HG03108 (cell line): ENCODE data around the gene ALDH1A2.
"Not testable (repeated sequence)": the region's sequence is repeated elsewhere in the genome, so short reads cannot be mapped to it uniquely, and the experiment has no call there.

ENCODE experiments used
- ATAC-seq: cut with Tn5 transposase; IDR thresholded peaks from one replicate; pipeline ENCODE4 v1.9.1; 2021; ENCODE audit warnings: moderate library complexity; ENCODE audit not compliant: unreplicated experiment

Gene ALDH1A2

DNA sequence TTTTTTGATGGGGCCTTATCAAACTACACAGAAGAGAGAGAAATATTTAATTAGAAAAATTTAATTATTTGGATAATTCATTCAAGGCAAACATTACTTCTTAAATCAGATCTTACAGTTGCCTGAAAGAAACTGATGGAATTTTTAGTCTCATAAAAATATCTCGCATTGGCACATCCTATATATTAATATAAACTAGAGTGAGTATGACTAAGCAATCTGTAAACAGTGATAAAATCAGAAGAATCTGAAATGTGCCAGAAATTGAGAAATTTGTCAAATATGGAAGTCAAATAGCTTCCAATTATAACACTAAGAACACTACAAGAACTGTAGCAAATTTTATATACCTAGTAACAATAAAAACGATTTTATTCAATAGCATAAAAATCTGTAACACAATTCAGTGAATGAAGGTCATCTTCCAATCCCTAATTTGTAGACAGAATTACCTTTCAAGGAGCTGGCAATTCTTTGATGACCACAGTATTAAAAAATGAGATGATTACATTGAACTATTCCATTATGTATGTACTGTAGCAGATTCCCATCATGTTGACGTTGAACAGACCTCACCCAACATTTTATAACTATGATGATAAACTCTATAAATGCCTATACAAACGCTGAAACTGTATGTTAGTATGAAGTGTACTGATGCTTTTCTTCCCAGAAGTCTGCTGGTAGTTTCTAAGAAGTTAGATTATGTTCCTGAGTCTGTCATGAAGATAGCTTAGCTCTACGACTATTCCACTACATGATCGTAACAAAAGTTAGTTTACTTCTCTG is 63.0 kb downstream of the ALDH1A2 start:
- ATAC-seq: no peak

GRCh38 chr15:57999699-58000098 is 65.8 kb downstream of the ALDH1A2 start:
- not testable (repeated sequence) for ATAC-seq

DNA sequence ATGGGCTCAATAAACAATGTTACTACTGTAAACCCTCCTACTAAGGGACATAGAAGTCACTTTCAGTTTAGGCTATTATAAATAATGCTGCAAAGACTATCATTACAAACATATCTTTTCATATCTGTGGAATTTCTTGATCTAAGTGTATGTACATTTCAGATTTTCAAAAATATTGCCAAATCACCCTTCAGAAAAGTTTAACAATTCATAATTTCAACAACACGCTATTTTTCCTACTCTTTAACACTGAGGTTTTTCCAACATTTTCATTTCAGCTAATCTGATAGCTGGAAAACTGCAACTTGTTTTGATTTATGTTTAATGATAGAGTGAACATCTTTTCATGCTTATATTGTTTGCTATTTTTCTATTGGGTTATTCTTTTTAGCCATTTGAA is 69.0 kb downstream of the ALDH1A2 start:
- no peak for ATAC-seq

DNA sequence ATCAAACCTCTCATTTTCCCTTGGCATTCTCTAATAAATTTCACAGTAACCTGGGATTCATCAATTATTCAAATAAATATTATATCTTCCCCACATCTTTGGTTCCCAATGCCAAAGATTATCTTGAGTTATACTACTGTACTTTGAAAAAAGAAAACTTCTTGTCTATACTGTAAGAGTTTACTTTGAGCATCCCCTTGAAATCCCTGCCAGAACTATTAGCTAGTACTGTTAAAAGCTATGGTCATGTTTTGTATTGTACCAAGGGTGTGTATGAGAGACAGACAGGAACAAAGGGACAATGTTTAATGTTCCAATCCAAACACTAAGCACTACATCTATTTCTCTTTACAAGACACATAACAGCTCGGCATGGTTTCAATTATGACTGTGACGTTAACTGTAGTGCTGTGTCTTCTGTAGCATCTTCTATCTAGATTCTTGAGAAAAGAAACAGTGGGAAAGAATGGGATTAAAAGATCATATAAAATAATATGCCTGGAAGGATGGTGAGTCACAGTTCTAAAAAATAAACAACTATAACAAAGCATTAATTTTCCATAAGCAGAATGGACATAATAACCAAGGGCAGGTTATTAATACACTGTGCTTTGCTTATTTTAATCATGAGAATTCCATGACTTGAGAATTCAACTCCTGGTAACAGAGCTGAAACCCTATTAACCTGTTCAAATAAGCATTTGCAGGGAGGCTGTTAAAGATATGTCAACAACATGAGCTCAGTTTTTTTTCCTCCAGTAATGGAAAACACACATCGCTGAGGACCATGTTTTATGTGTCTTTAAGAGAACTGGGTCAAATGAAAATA is 71.1 kb downstream of the ALDH1A2 start:
- no peak for ATAC-seq

DNA sequence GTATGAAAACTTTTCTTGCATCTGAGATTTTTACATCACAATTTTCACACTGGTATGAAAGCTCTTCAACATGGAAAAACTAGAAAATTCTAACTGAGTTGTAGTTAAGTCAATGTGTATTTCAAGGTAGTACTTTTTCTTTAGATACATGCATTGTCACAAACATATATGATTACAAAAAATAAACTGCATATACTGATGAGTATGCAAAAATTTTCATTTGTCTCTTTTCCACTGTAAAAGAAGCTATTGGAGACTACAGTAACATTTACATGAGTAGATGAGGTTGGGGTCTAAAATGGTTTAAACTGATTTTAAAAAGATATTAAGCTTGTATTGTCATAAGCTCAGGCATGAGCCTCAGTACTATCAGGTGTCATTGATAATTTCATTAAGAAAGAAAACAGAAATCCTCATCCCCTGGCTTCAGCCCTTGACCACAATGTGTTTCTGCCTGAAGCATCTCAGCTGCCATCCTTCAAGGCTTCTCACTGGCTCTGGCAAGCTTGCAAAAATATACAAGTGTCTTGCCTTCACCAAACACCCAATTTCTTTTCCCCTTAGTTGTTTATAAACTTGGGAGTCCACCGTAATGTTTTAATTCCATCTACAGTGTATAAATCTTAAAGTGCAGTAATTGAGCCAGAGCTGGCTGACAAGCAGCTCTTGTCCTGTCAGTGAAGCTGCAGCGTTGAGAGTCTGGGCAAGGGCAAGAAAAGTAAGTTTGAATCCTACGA is 71.9 kb downstream of the ALDH1A2 start:
- no peak for ATAC-seq

- no peak for ATAC-seq
Observed at GRCh38 chr15:57992761-57993355, 72.7 kb downstream of the ALDH1A2 start.

DNA sequence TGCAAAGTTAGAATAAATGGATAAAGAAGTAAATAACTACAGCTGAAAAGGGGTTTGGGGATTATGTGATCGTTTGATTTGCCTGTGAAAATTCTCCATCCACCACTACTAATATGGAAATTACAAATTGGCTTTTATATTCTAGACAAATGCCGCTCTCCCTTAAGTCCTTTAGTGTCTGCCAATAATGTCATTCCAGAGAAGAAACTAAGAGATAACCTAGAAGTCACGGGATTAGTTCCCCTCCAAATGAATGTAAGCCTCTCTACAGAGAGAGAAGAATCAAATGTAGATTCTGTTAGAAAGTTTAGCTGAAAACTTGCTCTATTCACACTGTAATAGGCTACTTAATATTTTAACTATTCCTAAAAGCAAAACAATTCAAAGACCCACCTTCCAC is 92.0 kb downstream of the ALDH1A2 start:
- no peak for ATAC-seq

DNA sequence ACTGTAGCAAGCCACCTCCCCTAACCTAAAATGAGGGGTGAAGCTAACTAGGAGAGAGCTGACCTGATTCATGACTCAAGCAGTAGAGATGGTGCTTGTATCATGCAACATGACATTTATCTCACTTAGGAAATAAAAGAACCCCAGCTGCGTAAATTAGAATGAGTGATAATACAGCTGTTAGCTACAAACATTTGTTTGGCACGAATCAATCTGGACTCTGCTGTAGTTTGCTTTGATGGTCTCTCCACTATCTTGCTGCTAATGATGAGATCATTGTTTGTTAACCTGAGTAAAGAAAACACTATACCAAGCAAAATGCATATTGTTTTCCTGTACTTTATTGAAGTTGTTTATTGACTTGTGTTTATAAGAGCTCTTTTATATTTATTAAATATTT is 92.6 kb downstream of the ALDH1A2 start:
- no peak for ATAC-seq

DNA sequence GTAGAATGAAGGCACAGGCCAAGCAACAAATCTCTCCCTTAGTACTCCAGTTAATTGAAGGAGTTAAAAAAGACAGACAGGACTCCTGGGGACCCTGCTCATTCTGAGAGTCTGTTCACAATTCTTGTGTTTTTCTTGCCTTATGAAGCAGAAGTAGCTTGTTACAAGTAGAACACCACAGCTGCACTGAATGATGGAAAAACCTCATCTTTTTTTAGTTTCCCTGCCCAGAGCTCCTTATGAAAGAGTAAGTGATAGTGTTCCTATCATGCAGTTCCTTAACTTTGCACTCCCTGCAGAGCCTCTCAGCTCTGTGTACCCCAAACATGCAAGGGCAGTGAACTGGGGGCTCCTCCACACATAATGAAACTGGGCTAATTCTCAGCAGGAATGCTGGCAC is 95.5 kb downstream of the ALDH1A2 start:
- no peak for ATAC-seq

DNA sequence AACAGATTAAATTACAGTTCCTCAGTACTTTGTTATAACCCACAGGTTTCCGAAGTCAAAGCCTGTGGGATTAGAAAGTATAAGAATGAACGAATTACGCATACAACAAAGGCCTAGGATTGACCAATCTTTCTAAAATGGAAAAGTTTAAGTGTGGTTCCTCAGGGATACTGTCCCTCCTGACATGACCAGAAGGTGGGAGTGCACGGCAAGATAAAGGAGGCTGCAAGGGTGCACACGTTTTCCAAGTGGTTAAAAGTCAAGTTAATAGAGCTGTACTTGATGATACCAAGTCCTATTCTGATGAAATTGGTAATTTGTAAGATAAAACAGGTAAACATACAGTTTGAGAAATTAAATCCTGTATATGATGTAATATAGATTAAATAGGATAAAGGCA is 96.2 kb downstream of the ALDH1A2 start:
- ATAC-seq: no peak

GRCh38 chr15:57962887-57963286 is 102.6 kb downstream of the ALDH1A2 start:
- no peak for ATAC-seq

- ATAC-seq: no peak
Observed at GRCh38 chr15:57961919-57962318, 103.6 kb downstream of the ALDH1A2 start.

- no peak for ATAC-seq
Observed at GRCh38 chr15:57957113-57957512, 108.4 kb downstream of the ALDH1A2 start.

GRCh38 chr15:57953874-57954273 is 111.6 kb downstream of the ALDH1A2 start:
- ATAC-seq: no peak

DNA sequence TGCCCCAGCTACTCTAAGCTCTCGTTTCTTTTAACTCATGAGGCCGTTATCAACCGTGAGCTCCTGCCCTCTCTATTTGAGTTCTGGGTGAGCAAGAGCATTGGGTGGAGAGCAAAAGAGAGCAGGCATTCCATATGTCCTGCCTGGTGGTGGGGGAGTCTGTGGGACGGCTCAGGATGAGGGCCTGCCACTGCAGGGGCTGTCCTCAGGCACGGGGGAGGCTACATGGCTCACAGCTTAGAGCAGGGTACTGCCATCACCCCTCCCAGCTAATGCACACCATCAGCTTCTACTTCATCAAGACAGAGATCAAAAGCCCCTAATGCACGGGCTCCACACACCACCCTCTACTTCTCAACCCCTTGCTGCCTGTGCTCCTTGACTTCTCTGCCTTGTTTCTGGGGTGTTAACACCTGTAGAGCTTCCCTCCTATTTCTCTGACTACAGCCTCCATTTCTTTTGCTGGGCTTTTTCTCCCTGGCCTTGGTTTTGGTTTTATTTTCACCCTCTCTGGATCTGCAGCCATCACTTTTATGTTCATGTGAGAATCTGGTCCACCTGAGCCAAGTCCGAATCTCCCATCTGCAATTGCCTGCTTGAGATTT is 114.1 kb downstream of the ALDH1A2 start:
- no peak for ATAC-seq

GRCh38 chr15:57950381-57950946 is 115.0 kb downstream of the ALDH1A2 start:
- ATAC-seq: no peak

DNA sequence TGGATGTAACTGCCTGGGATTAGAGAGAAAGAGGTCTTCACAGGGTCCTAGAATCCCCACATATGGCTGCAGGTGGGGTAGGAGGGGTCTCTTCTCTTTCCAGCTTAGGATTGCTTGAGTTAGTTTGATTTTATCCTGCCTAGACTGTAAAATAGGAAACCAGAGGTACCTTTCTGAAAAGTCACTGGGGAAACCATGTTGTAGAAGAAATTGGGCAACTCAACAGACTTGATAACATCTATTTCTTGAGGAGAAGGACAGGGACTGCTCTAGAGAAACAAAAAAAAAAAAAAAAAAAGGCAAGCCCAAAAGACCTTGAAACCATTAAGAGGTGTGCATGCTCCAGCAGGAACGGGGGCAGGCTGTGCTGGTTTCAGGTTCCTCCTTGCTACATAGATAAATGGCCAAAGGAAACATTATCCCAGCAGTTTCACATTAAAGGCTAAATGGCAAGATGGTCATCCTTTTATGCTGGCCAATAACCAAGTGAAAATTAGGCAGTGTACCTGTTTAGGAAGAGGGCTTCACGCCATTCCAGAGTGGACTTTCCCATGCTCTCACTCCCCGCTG is 116.1 kb downstream of the ALDH1A2 start:
- ATAC-seq: no peak

DNA sequence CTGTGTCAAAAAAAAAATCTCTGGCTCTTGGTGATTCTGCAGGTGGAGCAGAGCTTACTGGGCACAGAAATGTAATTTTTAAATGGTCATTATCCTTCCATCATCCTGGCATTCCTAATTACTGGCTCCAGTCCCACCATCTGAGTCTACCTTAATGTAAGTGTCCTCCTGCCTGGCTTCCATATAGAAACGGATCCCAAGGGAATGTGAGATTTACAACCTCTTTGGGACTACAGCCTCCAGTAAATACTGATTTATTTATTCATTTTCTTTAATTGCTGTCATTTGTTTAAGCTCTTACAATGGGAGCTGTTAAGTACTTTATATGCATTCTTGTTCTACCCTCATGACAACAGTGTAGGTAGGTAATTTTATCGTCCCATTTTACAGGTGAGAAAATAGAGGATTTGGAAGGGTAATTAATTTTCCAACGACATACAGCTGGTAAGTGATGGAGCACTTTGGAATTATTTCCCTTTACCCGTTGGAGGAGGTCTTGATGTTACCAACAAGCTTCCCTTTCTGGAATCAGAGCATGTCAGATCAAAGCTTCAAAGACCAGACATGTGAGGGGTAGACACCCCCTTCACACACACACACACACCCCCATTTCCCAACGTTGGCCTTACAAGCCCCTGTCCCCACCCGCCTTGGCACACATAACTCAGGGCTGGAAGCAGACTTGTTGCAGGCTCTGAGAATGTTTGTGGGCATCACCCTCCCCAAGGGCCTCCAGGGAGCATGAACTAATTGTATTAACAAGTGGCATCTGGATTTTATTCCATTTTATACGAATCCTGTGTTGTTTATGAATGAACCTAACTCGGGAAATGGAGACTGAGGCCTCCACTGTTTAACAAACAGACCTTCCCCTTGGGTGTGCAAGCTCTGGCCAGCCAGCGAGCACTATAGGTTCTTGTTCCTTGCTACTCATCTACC is 116.9 kb downstream of the ALDH1A2 start:
- ATAC-seq: no peak

- ATAC-seq: no peak
Observed at GRCh38 chr15:57947781-57948180, 117.7 kb downstream of the ALDH1A2 start.
